ENCODE results near the gene CACNA2D2.

- TF ChIP-seq CTCF (IDR thresholded peaks at IDR 0.05), result no peak
- no peak for TF ChIP-seq POLR2A (IDR thresholded peaks at IDR 0.05)
These were observed 16.3 kb downstream of the CACNA2D2 start for GRCh38 chr3:50487181-50487580.
